Non-pigmented ciliary epithelial cell (primary cell): ENCODE measurements around the gene RRBP1.
"Not testable (repeated sequence)": the region's sequence is repeated elsewhere in the genome, so short reads cannot be mapped to it uniquely, and the experiment has no call there.

Source experiments
- DNase-seq: peaks from one replicate; pipeline ENCODE4 v3.0.0-alpha.2; 2010; ENCODE audit warnings: low read depth

The RRBP1 gene

DNA sequence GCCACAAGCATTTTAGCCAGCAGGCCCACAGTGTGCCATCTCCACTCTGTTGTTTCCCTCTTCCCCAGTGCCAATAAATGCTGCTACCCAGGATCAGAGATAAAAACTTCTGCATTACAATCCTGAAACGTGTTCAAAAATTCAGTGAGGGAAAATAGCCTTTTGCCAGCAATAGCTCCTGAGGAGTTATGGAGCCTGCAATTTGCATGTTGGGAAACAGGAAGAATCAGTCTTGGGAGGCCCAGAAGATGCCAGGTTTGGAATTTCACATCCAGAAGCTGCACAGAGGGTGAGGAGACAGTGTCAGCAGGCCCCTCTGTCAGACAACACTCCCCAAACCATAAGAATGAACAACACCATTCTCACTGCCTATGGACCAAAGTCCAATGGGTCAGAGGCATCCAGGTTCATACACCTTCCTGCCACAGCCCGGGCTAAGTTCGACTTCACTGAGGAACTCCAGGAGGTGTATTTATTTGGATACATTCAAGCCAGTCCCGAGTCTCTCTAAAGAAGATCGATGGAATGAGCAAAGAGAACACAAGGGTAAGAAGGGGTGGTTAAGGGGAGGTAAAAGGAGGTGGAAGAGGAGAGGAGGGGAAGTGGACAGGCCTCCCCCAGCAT, 20.8 kb downstream of the RRBP1 start:
- DNase-seq = no peak

DNA sequence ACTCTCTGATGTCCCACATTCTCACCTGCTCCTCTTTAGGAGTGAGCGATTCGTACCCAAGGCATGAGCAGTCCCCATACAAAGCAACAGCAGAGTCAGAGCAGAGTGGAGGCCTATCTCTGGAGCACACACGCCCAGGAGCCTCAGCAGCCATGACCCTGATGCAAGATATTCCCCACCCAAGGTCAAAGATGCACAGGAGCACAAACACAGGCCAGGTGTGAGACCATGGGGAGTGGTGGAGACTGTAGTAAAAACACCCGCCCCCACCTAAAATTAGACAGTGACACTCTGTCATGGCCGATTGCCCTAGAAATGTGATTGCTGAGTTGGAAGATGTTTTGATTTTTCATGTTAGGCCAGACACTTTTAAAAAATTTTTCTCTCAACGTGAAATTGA, 21.4 kb downstream of the RRBP1 start:
- DNase-seq = no peak

DNA sequence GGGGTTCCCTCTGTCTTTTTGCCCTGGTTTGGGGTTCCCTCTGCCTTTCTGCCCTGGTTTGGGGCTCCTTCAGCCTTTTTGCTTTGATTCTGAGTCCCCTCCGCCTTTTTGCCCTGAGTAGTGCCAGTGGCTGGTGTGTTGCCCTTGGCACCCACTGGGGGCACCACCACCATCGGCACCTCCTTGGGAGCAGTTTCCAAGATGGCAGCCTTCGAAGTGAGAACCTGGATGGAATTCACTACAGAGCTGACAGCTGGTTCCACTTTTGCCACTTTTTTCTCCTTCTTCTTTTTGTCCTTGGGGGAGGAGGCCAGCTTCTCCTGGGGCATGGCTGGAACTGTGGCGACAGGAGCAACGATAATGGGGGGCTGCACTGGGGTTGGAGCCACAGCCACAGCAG, 22.2 kb downstream of the RRBP1 start:
- DNase-seq = no peak

DNA sequence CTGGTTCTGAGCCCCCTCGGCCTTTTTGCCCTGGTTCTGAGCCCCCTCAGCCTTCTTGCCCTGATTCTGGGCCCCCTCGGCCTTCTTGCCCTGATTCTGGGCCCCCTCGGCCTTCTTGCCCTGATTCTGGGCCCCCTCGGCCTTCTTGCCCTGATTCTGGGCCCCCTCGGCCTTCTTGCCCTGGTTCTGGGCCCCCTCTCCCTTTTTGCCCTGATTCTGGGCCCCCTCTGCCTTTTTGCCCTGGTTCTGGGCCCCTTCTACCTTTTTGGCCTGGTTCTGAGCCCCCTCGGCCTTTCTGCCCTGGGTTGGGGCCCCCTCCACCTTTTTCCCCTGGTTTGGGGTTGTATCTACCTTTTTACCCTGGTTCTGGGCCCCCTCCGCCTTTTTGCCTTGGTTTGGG, 22.7 kb downstream of the RRBP1 start:
- not testable (repeated sequence) for DNase-seq

DNA sequence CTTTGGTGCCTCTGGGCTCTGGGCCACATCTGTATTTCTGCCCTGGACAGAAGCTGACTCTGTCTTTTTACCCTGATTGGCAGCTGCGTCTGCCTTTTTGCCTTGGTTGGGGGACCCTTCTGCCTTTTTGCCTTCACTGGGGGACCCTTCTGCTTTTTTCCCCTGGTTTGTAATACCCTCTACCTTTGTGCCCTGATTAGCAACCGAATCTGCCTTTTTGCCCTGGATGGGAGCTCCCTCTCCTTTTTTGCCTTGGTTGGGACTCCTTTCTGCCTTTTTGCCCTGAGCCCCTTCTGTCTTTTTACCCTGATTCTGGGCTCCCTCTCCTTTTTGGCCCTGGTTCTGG, 23.4 kb downstream of the RRBP1 start:
- no peak for DNase-seq

DNA sequence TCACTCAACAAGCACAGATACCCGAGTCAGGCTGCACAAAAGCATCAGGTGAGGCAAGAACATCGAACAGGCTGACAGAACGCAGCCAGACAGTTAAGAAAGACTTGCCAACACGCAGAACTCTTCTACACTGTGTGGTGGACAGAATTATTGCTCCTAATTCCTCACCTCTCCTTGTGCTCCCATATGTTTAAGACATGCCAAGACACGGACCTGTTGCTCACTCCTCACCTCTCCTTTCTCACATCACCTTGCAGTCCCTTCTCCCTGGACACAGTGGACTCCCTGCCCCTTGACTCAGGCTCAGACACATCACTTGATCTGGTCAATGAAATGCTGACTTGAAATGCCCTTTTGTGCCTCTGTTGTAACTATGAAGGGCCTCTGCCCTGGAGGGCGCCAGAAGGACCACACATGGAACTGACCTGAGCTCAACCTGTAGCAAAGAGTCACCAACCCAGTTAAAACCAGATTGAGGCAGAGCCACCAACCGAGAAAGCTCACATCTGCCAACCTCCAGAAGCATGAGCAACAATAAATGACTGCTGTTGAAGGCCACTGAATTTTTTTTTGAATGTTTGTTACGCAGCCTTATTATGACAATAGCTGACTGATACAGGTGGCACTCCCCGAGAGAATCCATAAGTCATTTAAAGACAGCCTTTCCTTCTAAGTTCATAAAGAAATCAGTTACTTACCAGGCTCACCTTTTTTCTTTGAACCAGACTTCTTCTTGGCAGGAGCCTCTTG, 24.0 kb downstream of the RRBP1 start:
- DNase-seq = no peak

DNA sequence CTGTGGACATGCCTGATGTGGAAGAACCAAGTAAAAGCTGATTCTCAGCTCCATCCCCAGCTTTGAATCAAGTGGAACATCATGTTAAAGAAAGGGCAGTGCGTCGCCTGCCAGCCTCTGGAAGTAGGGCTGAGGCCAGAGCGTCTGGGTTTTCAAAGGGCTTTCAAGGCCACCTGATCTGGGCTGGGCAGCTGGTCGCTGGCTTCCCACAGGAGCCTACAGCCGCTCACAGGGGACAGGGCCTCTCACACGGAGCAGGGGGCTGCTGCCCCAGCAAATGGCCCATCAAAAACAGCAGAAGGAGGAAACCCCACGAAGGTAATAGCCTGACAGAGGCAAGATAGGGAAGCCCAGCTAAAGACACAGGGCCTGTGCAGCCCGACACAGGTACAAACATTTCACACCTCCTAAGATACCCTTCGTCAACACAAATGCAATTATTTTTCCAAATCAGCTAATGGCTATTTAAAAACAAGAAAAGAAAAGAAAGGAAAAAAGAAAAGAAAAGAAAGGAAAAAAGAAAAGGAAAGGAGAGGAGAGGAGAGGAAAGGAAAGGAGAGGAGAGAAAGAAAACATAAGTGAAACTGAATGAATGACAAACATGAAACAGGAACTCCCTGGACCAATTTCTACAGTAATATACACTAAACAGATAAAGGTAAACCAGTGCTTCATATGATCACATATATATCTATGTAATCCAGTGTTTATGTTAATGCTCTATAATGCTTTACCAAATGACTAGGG, 24.8 kb downstream of the RRBP1 start:
- DNase-seq = no peak

DNA sequence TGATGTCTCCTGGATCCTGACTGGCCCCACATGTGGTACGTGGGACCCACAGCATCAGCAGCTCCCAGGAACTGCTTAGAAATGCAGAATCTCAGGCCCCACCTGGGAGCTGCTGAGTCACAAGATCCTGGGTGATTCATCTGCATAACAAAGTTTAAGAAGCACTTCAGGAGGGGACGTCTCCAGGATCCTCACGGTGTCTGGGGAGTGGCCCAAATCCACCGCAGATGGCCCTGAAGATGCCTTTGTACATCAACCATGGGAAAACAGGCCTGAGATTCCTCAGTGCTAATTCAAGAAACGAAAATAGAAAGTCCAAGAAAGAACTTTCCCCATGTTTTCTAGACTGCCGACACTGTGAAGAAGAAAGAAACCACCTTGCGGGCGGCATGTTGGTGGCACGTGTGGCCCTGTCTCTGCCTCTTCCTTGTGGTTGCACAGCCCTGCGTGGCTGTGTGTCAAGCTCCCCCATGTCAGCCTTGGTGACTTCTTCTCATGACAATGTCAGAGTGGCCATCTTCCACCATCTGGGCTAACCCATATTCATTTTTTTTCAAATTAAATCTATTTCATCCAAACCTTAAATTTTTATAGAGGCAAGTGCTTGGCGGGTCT, 26.1 kb downstream of the RRBP1 start:
- DNase-seq = no peak

DNA sequence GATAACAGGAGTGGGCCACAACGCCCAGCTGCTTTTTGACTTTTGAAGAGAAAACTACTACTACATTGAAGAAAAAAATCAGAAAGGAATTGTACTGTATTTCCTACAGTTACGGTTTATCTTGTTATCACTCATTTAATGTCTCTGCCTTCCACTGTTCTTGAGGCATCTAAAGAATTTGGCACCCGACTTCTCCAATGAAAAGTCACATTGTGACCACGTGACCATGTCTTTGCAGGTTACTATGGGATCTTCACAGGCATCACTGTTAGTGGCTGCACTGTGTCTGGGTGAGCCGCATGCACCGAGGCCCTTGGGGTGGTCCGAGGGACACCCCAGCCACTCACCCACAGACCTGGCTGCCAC, 26.8 kb downstream of the RRBP1 start:
- no peak for DNase-seq

DNA sequence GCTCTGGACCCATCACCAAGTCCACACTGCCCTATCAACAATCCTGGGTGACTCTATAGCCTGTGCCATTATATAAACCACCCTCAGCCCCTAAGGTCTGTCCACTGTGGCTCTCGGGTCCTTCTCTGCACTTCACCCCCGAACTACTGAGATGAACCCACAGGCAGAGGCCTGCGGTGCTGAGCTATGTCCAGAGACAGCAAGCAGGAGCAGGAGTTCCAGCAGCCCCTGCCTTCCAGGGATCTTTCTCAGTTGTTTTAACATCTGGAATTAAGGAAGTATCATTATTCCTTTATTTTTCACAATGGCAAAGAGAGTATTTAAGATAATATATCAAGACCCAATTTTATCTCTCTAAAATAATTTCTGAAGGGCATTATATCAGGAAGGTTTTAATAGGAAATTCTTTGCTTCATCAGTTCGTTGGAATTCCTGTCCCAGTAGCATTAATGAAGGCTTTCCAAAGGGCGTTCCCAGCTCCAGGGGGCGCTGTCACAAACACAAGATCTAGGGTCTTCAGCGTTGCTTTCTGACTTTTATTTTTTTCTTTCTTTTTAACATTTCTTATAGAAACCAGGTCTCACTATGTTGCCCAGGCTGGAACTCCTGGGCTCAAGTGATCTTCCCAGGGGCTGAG, 27.3 kb downstream of the RRBP1 start:
- no peak for DNase-seq

DNA sequence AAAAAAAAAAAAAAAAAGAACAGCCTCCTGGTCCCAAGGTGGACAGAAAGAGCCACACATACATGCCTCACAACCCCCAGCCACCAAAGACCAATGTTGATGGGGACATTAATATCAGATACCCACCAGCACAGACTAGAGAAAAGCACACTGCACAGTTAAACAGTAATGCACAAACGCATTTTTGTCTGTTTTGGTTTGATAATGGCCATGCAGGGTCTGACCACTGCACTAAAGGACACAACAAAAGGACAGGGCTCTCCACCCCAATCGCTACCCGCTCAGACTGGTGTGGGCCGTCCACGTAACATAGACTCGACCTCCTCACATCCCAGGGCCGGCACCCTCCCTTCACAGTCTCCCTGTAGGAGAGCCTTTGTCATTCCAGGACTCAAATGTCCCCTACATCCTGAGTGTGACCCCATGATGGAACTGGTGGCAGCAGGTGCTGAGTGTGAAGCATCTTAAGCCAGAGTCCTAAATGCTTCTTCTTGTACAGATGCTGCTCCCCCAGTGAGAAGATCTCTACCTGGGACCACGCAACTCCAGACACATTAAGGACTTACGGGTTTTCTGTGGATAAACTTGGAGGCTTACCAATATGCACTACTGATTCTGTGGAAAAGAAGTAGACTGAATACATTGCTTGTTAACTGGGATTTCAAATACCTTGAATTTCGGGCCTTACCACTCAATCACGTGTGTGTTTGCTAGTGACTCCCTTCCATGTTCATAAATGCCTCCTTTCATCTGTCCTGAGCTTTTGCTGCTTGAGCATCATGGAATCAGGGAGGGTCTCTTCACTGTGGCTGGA, 28.0 kb downstream of the RRBP1 start:
- DNase-seq = no peak

DNA sequence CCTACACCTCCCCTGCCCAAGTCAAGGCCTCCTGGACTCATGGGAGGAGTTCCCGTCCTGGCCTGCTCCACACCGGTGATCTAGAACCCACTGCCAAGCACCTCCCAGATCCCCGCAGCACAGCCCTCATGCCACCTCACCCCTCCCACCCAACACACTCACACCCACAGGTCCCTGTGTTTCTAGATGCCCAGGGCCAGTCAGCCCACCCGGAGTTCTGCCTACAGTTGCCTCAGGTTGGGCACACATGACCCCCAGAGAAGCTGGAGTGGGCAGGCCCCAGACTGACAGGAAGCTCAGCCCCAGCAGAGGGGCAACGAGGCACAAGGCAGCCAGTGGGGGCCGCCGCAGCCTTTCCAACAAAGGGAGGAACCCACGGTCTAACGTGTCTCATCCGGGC, 29.6 kb downstream of the RRBP1 start:
- no peak for DNase-seq

DNA sequence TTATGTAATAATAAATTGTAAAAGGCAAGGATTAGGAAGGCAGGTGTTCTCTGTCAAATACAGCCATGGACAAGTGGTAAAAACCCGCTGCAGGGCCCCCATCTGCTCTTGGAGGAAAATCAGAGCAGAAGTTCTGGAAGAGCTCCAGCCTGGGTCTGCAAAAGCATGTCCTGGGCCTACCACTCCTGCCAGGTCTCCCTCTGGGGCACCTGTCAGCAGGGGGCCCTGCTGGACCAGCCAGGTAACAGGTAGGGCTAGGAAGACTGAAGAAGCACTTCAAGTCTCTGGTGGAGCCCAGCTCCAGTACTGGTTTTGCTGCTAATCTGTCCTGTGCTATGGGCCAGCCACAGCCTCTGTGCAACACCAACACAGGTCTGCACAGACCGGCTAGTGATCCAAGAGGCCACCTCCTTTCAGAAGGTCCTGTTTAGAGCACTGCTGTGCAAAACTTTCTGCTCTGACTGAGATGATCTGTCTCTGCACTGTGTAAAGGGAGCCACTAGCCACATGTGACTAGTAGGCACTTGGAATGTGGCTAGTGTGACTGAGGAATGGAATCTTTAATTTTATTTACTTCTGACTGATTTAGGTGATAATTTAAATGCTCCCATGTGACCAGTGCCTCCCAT, 30.2 kb downstream of the RRBP1 start:
- no peak for DNase-seq

DNA sequence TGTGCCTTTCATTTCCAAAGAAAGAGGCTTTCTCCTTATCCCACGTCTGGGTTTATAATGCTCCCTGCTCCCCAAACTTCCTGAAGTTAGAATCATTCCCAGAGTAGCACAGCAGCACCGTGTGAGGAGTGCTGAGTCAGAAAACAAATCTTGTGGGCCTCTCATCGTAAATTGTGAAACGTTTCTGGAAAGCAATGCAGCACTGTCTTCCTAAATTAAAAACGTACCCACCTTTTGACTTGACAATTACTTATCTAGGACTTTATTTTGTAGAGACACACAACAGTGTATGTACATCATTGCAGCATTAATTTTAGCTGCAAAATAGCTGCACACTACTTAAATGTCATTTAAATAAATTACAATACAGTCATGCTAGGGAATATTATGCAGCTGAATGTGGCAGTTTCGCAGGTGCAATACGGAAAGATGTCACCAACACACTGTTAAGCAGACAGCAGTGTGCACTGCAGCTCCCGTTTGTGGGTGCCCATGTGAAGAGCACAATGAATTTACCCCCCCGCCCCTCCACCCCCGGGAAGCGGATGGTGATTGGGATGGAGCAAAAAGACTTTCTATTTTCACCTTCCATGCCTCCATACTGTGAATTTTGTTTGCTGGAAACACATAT, 30.8 kb downstream of the RRBP1 start:
- no peak for DNase-seq

DNA sequence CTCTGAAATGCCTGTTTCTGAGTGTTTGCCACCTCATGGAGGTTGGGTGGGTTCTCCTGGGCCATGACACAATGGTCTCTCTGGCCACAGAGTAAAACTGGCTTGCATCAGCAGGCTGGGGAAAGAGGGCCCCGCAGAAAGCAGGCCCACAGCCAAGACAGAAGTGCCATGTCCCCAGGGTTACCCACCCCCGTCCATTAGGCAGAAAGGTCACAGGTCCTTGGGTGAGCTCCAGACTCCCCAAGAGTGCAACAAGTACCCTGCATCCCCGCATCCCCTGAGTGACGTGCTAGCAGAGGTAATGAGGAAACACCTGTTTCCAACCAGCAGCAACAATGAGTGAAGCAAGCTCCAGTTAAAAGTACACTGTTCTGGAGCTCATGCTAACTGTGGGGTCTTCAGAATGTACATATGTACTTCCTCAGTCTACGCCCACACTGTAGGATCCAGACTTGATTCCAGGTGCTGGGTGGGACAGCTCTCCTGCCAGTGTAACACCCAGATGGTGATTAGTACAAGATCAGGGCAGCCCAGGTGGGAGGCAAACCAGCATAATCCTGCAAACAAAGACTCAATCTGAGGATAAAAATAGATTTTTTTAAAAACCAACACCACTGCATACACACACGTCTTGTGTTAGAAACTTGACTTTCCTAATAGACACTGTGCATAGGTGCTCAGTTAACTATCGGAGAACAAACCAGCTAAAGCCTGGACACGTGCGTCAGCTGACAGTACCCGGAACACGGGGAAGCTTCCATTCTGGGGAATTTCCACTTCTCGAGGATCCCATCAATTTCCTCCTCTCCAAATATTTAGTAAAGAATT, 31.5 kb downstream of the RRBP1 start:
- no peak for DNase-seq

DNA sequence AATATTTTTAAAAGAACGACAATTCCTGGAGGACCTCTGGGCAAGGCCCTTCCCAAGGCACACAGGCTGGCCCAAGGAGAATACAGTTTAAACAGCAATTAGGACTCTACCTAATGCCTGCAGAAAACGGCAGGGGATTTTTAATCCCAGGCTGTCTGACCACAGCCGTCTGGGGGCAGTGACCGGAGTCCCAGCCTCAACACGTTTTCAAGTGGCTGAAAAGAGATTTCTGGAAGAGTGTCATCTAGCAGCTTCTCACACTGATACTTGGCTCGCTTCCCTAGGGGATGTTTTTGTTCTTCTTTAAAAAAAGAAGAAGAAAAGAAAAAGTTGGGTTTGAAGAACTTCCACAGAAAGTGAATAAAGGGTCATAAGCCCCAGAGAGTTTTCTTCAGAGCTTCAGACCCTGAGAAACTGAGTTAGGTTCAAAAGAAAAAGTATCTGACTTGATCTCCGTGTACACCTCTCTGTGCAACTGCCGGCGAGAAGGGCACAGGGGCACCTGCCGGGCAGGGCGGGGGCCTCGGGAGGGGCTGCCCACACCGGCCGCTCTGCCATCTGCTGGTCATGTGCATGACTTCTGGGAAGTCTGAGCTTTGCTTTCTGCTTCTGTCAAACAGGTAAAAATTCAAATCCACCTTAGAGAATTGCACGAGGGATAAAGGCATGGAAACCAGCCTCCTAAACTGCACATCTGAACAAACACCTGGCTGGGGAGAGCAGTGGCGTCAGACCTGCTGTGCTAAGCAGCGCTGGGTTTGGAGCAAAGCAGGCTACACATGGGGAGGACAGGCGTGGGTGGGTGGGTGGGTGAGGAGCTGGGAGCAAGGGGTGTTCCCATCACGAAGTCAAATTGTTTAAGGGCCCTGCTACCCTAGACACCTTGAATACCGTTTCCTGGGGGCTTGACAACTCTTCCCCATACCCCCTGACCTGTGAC, 33.0 kb downstream of the RRBP1 start:
- DNase-seq = no peak

DNA sequence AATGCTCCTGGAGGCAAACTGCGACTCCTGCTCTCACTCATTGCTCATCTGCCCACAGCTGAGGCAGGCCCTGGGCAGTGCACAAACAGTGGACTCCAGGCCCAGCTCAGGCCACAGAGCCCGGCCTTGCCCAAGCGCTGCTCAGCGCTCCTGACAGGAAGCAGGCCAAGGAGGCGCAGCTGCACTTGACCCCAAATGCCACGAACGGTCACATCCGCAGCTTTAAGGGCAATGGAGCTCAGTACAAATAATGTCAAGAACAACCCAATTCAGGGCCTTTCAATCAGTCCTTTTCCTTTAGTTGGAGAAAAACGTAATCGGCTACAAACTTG, 33.8 kb downstream of the RRBP1 start:
- no peak for DNase-seq

DNA sequence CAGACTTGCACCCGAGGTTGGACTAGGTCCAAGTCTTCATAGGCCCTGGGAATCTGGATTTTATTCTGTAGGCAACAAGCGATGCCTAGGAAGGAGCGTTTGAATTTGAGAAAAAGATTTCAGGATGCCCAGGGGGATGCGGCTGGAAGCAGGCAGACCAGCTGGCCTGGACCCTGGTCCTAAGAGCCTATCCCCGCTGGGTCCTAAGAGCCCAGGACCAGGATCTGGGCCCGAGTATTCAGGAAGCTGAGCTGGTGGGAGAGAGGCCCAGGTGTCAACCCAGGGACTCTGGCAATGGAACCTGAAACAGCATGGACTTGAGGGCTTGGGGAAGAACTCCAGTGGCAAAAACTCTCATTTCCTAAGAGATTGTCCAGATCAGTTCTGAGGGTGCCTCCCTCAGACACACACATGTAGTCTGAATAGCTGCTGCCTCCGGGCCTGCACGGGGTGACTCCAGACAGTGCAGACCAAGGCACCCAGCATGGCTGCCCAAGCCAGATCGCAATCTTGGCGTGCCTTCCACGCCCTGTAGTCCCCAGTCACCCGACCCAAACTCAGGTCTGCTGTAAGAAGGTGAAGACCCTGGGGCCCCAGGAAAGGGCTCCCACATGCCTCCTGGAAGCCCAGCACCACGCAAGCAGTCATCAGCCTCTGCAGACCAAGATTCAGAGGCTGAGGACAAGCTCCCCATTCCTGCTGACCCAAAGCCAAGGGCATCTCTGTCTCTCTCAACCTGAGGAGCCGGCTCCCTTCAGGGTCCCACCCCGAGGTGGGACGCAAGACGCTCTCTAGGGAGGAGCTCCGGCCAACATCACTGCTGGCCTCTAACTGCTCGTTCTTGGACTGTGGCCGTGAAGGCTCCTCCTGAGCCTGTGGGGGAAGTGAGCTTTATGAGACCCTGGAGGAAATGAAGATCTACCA, 34.4 kb downstream of the RRBP1 start:
- no peak for DNase-seq
